Mesendoderm (in vitro differentiated cells): ENCODE measurements around the gene AMFR.

Experiments used
- DNase-seq: peaks from one replicate; pipeline ENCODE4 v3.0.0; 2013
- H2AK5ac ChIP-seq: 2 replicates; pipeline ENCODE4 v1.6.1; 2013; ENCODE audit warnings: low read length, inconsistent platforms
- H2BK120ac ChIP-seq: 2 replicates; pipeline ENCODE4 v1.6.1; 2013; ENCODE audit warnings: low read depth, mild to moderate bottlenecking, low read length, moderate library complexity, mixed read lengths
- H2BK15ac ChIP-seq: replicated peaks from 2 replicates; pipeline ENCODE4 v1.6.1; 2013; ENCODE audit warnings: low read depth, mild to moderate bottlenecking, moderate library complexity
- H2BK5ac ChIP-seq: 2 replicates; pipeline ENCODE4 v1.6.1; 2013; ENCODE audit warnings: low read length, inconsistent platforms
- H3K18ac ChIP-seq: 2 replicates; pipeline ENCODE4 v1.6.1; 2013; ENCODE audit warnings: mild to moderate bottlenecking, low read length, mixed read lengths
- H3K23ac ChIP-seq: one replicate; pipeline ENCODE4 v1.6.1; 2013; ENCODE audit warnings: low read length
- H3K27ac ChIP-seq: 2 replicates; pipeline ENCODE4 v1.5.1; 2013; ENCODE audit warnings: low read depth, mild to moderate bottlenecking, inconsistent platforms, low read length, moderate library complexity
- H3K27me3 ChIP-seq: 2 replicates; pipeline ENCODE4 v1.6.1; 2013; ENCODE audit warnings: low read length, control low read depth, mild to moderate bottlenecking, inconsistent platforms; ENCODE audit not compliant: insufficient read depth, poor library complexity
- H3K36me3 ChIP-seq: 2 replicates; pipeline ENCODE4 v1.6.1; 2013; ENCODE audit warnings: low read length, inconsistent platforms; ENCODE audit not compliant: control insufficient read depth, insufficient read depth
- H3K4ac ChIP-seq: one replicate; pipeline ENCODE4 v1.6.1; 2013; ENCODE audit warnings: low read depth, mild to moderate bottlenecking, low read length, moderate library complexity
- H3K4me1 ChIP-seq: 2 replicates; pipeline ENCODE4 v1.6.1; 2013; ENCODE audit warnings: low read depth, low read length, inconsistent platforms; ENCODE audit not compliant: control insufficient read depth
- H3K4me2 ChIP-seq: 2 replicates; pipeline ENCODE4 v1.6.1; 2013; ENCODE audit warnings: low read length
- H3K4me3 ChIP-seq: 2 replicates; pipeline ENCODE4 v1.5.1; 2013; ENCODE audit warnings: mild to moderate bottlenecking, low read length
- H3K56ac ChIP-seq: one replicate; pipeline ENCODE4 v1.6.1; 2013; ENCODE audit warnings: low read length
- H3K79me1 ChIP-seq: 2 replicates; pipeline ENCODE4 v1.6.1; 2013; ENCODE audit warnings: low read length, inconsistent platforms
- H3K79me2 ChIP-seq: 2 replicates; pipeline ENCODE4 v1.6.1; 2013; ENCODE audit warnings: mild to moderate bottlenecking, low read length; ENCODE audit not compliant: control insufficient read depth, insufficient read depth
- H3K9ac ChIP-seq: 2 replicates; pipeline ENCODE4 v1.6.1; 2013; ENCODE audit warnings: low read length, inconsistent platforms
- H4K5ac ChIP-seq: one replicate; pipeline ENCODE4 v1.6.1; 2013; ENCODE audit warnings: low read length
- H4K8ac ChIP-seq: one replicate; pipeline ENCODE4 v1.6.1; 2013; ENCODE audit warnings: low read depth, mild to moderate bottlenecking, control low read depth, low read length, moderate library complexity
- WGBS: extraction: QIAGEN DNeasy Blood & Tissue Kit; methylation state at CpG from one replicate; pipeline ENCODE4 v1.1.7; 2013; ENCODE audit warnings: low lambda C conversion rate, missing lambda C conversion rate; ENCODE audit not compliant: insufficient coverage; ENCODE audit errors: extremely low coverage; 5-methylcytosine and 5-hydroxymethylcytosine counted together

The AMFR gene

DNA sequence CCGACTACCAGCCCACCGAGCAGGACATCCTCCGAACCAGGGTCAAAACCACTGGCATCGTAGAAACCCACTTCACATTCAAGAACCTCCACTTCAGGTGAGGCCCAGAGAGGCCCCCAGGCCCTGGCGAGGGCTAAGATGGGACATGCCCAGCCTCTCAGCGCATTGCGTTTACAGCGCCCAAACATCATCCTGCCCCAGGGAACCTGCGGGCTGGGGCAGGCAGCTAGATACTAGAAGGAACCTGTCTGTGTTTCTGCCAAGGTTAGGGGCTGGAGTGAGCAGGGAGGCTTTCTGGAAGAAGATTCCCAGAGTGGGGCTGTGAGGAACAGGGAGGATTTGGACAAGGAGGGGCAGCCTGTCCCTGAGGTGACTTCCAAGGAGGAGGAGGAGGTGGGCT, 90.6 kb downstream of the AMFR start:
- no peak overlapping the region for H3K23ac ChIP-seq
- no peaks in the 10 kb centered on the region for H3K79me2 ChIP-seq
- no peak overlapping the region for H4K5ac ChIP-seq
- no peak overlapping the region for H3K9ac ChIP-seq
- H3K4me2 ChIP-seq = no peak overlapping the region
- H3K4me1 ChIP-seq = no peaks in the 10 kb centered on the region
- H2BK15ac ChIP-seq = no peak overlapping the region
- H3K36me3 ChIP-seq = no peaks in the 10 kb centered on the region
- no peak overlapping the region for H3K4ac ChIP-seq
- no peak overlapping the region for H2AK5ac ChIP-seq
- no peaks in the 10 kb centered on the region for H3K79me1 ChIP-seq
- H2BK5ac ChIP-seq = no peak overlapping the region
- no peak overlapping the region for H2BK120ac ChIP-seq
- no peak for DNase-seq
- H3K4me3 ChIP-seq = no peak overlapping the region
- no peak overlapping the region for H3K56ac ChIP-seq
- no peak overlapping the region for H4K8ac ChIP-seq
- no peak overlapping the region for H3K27ac ChIP-seq
- H3K27me3 ChIP-seq = no peaks in the 10 kb centered on the region
- no peak overlapping the region for H3K18ac ChIP-seq
- no CpG with 5 or more reads among the region's 9 CpGs for WGBS

- Histone ChIP-seq H2BK5ac (no peak overlapping the region), H3K4me1 (no peaks in the 10 kb centered on the region), H3K4ac (no peak overlapping the region), H3K79me2 (no peaks in the 10 kb centered on the region), H3K4me3 (no peak overlapping the region), H3K36me3 (no peaks in the 10 kb centered on the region), H3K79me1 (no peaks in the 10 kb centered on the region), H4K8ac (no peak overlapping the region), H3K18ac (no peak overlapping the region), H2AK5ac (no peak overlapping the region), H3K9ac (no peak overlapping the region), H4K5ac (no peak overlapping the region), H3K27ac (no peak overlapping the region), H3K56ac (peak overlapping the region; percentile 34), H3K4me2 (no peak overlapping the region), H3K23ac (no peak overlapping the region), H3K27me3 (no peaks in the 10 kb centered on the region), H2BK15ac (no peak overlapping the region), H2BK120ac (no peak overlapping the region)
- no CpG with 5 or more reads among the region's 16 CpGs for WGBS
- peak; percentile 85 for DNase-seq
Observed at GRCh38 chr16:56332464-56333079, 92.8 kb downstream of the AMFR start.

- no peaks in the 10 kb centered on the region for H3K79me1 ChIP-seq
- H2BK5ac ChIP-seq = no peak overlapping the region
- H4K8ac ChIP-seq = no peak overlapping the region
- no peak for DNase-seq
- H3K4me3 ChIP-seq = no peak overlapping the region
- H3K18ac ChIP-seq = no peak overlapping the region
- H3K79me2 ChIP-seq = no peaks in the 10 kb centered on the region
- H3K4me2 ChIP-seq = no peak overlapping the region
- no peak overlapping the region for H3K4ac ChIP-seq
- no peak overlapping the region for H4K5ac ChIP-seq
- H3K27me3 ChIP-seq = no peaks in the 10 kb centered on the region
- H3K36me3 ChIP-seq = no peaks in the 10 kb centered on the region
- H3K4me1 ChIP-seq = no peaks in the 10 kb centered on the region
- no peak overlapping the region for H2BK120ac ChIP-seq
- no CpG with 5 or more reads among the region's 8 CpGs for WGBS
- H2AK5ac ChIP-seq = no peak overlapping the region
- H3K27ac ChIP-seq = no peak overlapping the region
- H3K23ac ChIP-seq = no peak overlapping the region
- no peak overlapping the region for H2BK15ac ChIP-seq
- no peak overlapping the region for H3K56ac ChIP-seq
- no peak overlapping the region for H3K9ac ChIP-seq
Observed at GRCh38 chr16:56331915-56332314, 93.4 kb downstream of the AMFR start.

- H3K79me2 ChIP-seq = no peaks in the 10 kb centered on the region
- no peaks in the 10 kb centered on the region for H3K36me3 ChIP-seq
- no peak overlapping the region for H3K18ac ChIP-seq
- H3K4ac ChIP-seq = no peak overlapping the region
- no peak for DNase-seq
- H3K4me2 ChIP-seq = no peak overlapping the region
- no peak overlapping the region for H4K5ac ChIP-seq
- no peak overlapping the region for H2BK120ac ChIP-seq
- H3K4me3 ChIP-seq = no peak overlapping the region
- H3K23ac ChIP-seq = no peak overlapping the region
- H3K9ac ChIP-seq = no peak overlapping the region
- no peak overlapping the region for H3K27ac ChIP-seq
- no peaks in the 10 kb centered on the region for H3K79me1 ChIP-seq
- H3K27me3 ChIP-seq = no peaks in the 10 kb centered on the region
- no peak overlapping the region for H4K8ac ChIP-seq
- H3K56ac ChIP-seq = no peak overlapping the region
- no peak overlapping the region for H2AK5ac ChIP-seq
- H2BK5ac ChIP-seq = no peak overlapping the region
- no peaks in the 10 kb centered on the region for H3K4me1 ChIP-seq
- WGBS = no CpG with 5 or more reads among the region's 11 CpGs
- no peak overlapping the region for H2BK15ac ChIP-seq
Observed at GRCh38 chr16:56331399-56331798, 93.9 kb downstream of the AMFR start.

DNA sequence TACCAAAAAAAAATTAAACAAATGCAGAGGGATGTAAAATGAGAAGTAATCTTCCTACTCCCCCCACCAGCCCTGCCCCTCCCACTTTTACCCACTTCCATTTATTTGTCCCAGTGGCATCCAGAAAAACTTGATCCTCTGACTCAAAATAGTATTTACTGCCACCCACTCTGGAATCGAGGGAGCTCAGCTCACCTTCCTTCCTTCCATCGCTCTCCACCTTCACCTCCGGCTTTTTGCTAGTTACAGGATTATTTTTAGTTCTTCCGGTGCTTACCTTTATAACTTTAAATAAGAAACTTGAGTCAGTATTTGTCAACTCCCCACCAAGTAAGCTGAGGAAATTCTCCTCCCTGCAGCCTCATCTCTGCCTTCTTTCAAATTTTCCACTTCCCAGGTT, 94.9 kb downstream of the AMFR start:
- no peak overlapping the region for H3K4me3 ChIP-seq
- H3K36me3 ChIP-seq = no peaks in the 10 kb centered on the region
- no peak overlapping the region for H3K9ac ChIP-seq
- no peak overlapping the region for H2BK5ac ChIP-seq
- no peaks in the 10 kb centered on the region for H3K79me1 ChIP-seq
- no peak overlapping the region for H3K4me2 ChIP-seq
- H2AK5ac ChIP-seq = no peak overlapping the region
- no peak overlapping the region for H4K5ac ChIP-seq
- no CpG with 5 or more reads among the region's 4 CpGs for WGBS
- no peaks in the 10 kb centered on the region for H3K79me2 ChIP-seq
- no peak overlapping the region for H4K8ac ChIP-seq
- no peak overlapping the region for H2BK120ac ChIP-seq
- no peaks in the 10 kb centered on the region for H3K4me1 ChIP-seq
- H3K23ac ChIP-seq = no peak overlapping the region
- H2BK15ac ChIP-seq = no peak overlapping the region
- no peak overlapping the region for H3K27ac ChIP-seq
- H3K56ac ChIP-seq = no peak overlapping the region
- no peak overlapping the region for H3K18ac ChIP-seq
- H3K4ac ChIP-seq = no peak overlapping the region
- H3K27me3 ChIP-seq = no peaks in the 10 kb centered on the region
- no peak for DNase-seq

GRCh38 chr16:56329887-56330286, 95.5 kb downstream of the AMFR start:
- H3K79me2 ChIP-seq = no peaks in the 10 kb centered on the region
- H2BK15ac ChIP-seq = no peak overlapping the region
- H3K4me3 ChIP-seq = no peak overlapping the region
- H4K8ac ChIP-seq = no peak overlapping the region
- no peaks in the 10 kb centered on the region for H3K4me1 ChIP-seq
- no peak overlapping the region for H3K9ac ChIP-seq
- H3K27me3 ChIP-seq = no peaks in the 10 kb centered on the region
- no peak overlapping the region for H2BK5ac ChIP-seq
- H3K27ac ChIP-seq = no peak overlapping the region
- H3K36me3 ChIP-seq = no peaks in the 10 kb centered on the region
- H3K79me1 ChIP-seq = no peaks in the 10 kb centered on the region
- no peak overlapping the region for H3K56ac ChIP-seq
- H4K5ac ChIP-seq = no peak overlapping the region
- WGBS = no CpG with 5 or more reads among the region's 9 CpGs
- no peak overlapping the region for H3K23ac ChIP-seq
- H2AK5ac ChIP-seq = no peak overlapping the region
- H3K18ac ChIP-seq = no peak overlapping the region
- H2BK120ac ChIP-seq = no peak overlapping the region
- H3K4ac ChIP-seq = no peak overlapping the region
- DNase-seq = no peak
- H3K4me2 ChIP-seq = no peak overlapping the region
